GM18511 (cell line): Measurements from ENCODE around the gene RNF144A.

Experiments
- ATAC-seq: cut with Tn5 transposase; IDR thresholded peaks from one replicate; pipeline ENCODE4 v1.9.1; 2021; ENCODE audit warnings: mild to moderate bottlenecking, moderate library complexity; ENCODE audit not compliant: unreplicated experiment

Gene RNF144A

DNA sequence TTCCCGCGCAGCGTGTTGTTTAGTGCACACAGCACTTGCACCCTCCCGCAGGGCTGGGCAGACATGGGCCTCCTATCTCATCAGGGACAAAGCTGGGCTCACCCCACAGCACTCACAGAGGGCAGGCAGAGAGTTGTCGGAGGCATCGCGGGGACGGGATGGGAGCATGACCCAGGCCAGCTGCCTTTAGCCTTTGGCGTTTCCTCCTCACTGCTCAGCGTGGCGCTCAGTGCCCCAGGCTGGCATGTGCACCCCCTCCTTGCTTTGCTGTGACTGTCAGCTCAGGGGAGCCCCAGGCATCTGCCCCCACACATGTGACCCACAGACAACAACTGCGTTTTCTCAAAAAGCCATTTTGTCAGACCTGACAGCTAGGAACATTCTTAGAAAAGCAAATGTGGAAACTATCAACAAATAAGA is 101.1 kb downstream of the RNF144A start:
- no peak for ATAC-seq

GRCh38 chr2:7018767-7019166 is 101.6 kb downstream of the RNF144A start:
- no peak for ATAC-seq

- no peak for ATAC-seq
These were observed 102.0 kb downstream of the RNF144A start for GRCh38 chr2:7019191-7019590.

GRCh38 chr2:7020059-7020458 is 102.8 kb downstream of the RNF144A start:
- no peak for ATAC-seq

DNA sequence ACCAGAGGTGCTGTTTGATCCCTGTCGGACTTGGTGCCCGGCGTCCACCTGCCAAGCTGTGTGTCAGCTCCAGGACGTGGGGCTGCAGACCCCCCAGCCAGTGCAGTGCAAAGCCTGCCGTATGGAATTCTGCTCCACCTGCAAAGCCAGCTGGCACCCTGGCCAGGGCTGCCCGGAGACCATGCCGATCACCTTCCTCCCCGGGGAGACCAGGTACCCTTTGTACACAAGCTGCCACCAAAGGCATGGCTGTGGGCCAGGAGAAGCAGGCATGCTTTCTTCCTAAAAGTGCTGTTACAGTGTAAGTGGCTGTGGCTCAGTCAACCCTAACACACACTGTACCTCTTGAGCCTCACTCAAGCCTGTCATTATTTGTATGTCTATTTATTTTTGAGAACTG is 103.3 kb downstream of the RNF144A start:
- ATAC-seq, result no peak

DNA sequence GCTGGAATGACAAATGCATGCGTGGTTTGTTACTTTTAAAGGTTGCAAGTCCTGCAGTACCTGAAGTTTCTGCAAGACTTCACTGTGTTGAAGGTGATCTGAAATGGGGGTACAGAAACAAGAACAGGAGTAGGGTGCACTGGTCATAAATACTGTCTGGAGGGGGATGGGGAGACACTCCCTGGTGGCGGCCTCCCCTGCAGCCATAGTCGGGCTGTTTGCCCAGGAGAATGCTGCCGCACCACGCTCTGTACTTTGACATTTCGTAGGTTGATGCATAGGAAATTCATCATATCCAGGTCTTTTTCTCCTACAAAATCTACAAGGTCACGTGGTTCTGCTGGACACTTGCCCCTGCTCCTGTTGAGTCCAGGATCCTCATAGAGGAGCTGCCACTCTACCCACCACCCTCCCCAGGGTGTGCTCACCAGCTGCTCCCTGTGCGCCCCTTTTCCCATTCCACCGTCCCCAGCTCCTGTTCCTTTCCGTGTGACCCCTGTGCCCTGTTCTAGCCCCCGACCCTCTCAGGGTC is 103.8 kb downstream of the RNF144A start:
- ATAC-seq, result no peak

- no peak for ATAC-seq
These were observed 105.5 kb downstream of the RNF144A start for GRCh38 chr2:7022492-7023385.

- ATAC-seq, result no peak
These were observed 106.3 kb downstream of the RNF144A start for GRCh38 chr2:7023542-7023941.

DNA sequence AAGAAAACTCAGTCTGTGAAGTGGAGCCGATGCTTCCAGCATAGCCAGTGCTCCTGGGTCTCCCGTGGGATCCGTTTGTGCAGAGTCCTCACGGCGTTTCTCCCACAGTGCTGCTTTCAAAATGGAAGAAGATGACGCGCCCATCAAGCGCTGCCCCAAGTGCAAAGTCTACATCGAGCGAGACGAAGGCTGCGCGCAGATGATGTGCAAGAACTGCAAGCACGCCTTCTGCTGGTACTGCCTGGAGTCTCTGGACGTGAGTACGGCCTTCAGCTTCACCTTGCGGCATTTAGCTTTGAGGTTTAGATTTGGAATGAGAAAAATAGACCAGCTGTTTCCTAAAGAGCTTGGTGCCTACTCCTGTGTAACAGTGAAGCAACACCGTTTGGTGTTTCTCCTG is 107.0 kb downstream of the RNF144A start:
- ATAC-seq, result no peak

DNA sequence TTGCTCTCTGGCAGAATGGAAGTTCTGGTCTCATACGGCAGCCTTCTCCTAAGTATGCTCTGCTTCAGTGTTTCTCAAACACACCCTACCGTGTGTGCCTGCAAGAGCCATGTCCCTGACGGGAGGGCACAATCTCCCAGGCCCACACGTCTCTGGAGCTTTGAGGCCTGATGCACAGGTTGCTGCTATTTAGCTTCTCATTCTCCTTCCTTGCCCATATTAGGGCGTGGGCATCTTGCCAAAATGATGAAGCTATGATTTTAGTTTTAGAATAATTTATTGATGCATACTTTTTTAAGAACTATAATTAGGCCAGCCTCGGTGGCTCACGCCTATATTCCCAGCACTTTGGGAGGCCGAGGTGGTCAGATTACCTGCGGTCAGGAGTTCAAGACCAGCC is 107.9 kb downstream of the RNF144A start:
- no peak for ATAC-seq

GRCh38 chr2:7026742-7027141 is 109.5 kb downstream of the RNF144A start:
- ATAC-seq, result no peak

- no peak for ATAC-seq
These were observed 110.2 kb downstream of the RNF144A start for GRCh38 chr2:7027411-7027810.

DNA sequence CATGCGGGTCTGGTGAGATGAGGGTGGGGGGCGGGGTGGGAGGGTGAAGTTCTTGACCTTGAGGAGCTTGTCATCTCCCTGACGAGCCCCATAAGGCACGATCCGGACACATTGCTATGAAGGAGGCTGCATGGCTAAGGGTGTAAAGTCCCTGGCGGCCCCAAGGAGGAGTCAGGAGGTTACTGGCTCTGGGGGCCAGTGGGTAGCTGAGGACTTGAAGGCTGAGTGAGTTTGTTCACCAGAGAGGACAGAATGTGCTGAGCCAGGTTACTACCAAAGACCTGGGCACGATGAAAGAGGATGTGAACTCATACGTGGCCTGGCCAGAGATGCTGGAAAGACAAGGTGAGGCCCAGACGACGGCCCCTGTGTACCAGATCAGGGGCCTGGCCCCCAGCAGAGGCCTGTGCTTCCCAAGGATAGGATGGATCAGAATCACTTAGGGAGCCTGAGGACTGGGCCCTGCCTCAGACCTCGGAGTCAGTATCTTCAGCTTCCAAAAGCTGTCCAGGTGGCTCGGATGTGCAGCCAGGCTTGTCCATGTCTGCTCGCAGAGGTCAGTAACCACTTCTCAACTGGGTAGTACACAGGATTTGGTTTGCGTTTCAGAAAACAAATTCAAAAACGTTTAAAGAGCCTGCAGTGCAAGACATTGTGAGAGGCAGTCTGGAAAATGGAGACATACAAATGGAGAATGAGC is 110.9 kb downstream of the RNF144A start:
- no peak for ATAC-seq

- no peak for ATAC-seq
These were observed 111.6 kb downstream of the RNF144A start for GRCh38 chr2:7028846-7029245.

- no peak for ATAC-seq
These were observed 112.3 kb downstream of the RNF144A start for GRCh38 chr2:7029291-7030059.

DNA sequence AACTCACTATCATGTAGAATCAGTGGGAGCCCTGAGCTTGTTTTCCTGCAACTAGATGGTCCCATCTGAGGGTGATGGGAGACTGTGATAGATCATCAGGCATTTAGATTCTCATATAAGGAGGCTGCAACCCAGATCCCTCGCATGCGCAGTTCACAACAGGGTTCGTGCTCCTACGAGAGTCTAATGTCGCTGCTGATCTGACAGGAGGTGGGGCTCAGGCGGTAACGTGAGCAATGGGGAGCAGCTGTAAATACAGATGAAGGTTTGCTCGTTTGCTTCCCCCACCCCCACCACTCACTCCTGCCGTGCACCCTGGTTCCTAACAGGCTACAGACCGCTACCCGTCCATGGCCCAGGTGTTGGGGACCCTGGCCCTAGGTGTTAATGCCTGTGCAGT is 113.6 kb downstream of the RNF144A start:
- no peak for ATAC-seq

DNA sequence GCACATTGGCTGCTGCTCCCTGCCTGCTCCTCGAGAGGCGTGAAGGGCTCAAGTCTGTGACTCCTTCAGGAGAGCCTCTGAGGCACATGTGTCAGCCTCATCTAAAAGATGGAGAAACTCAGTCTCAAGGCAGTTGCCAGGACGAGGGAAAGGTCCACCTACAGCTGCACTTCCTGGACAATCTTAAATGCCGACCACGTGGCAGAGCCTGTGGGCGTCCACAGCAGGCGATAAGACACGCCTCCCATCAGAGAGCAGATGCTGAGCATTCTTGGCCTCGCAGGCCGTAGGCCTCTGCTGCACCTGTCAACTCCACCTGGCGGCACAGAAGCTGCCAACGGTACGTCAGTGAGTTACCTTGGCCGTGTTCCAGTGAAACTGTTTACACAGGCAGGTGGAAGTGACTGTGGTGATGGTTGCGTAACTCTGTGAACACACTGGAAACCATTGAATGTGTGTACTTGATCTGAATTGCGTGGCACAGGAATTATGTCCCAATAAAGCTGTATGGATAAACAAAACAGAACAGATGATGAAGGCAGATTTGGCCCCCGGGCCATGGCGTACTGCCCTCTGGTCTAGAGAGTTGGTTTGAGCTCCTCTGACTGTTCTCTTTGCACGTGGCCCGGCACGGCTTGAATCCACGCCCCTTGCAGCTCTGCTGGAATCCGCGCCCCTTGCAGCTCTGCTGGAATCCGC is 114.5 kb downstream of the RNF144A start:
- ATAC-seq, result no peak

DNA sequence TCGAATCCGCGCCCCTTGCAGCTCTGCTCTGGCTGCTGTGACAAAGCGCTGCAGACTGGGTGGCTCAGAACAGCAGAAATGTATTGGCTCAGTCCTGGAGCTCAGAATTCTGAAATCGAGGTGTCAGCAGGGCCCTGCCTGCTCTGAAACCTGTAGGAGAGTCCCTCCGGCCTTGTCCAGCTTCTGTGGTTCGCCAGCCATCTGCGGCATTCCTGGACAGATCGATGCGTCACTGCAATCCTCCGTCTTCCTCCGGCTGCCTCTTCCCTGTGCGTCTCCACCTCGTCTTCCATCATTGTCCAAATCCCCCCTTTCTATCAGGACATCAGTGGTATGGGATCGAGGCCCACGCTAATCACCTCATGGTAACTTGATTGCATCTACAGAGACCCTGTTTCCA is 115.2 kb downstream of the RNF144A start:
- no peak for ATAC-seq

- ATAC-seq, result no peak
These were observed 116.1 kb downstream of the RNF144A start for GRCh38 chr2:7033136-7033960.

DNA sequence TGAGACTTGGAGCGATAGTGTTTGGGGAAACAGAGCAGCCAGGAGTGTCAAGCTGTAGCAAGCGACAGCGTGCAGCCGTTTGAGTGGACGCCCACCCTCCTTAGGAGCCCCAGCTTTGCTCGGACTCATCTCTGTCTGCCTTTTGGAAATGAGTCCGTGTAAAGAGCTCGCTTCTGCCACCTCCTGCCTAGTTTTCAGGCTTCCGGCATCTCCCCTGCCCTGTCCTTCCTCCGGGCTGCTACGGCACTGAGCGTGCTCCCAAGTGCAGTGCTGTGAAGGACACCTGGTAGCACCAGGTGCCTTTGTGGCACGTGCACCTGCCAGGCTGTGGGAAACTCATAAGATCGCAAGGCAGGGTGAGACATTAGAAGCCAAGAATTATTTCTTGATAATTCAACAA is 117.1 kb downstream of the RNF144A start:
- no peak for ATAC-seq
